OCI-LY7 (cell line): ENCODE results near the gene DMRTC2. TPM values are rescaled to one million over a fixed set of nuclear protein-coding genes. Genes with fewer than 3 reads are reported as not detected.

ENCODE experiments used
- BruUV-seq: library from RNA; stranded (reverse); fragments of 400-500 nt; replicated peaks from 2 replicates; lab custom pipeline; 2021; lab: Mats Ljungman, UMichigan
- CTCF ChIA-PET: fragments of 300-600 bp; sonication (Branson Sonifier 250); formaldehyde crosslinking; loops from one replicate; lab custom pipeline; 2022; ENCODE audit warnings: antibody characterized with exemption; ENCODE audit not compliant: unreplicated experiment; lab: Charles Lee
- POLR2A ChIA-PET: fragments of 300-600 bp; sonication (Branson Sonifier 250); formaldehyde crosslinking; loops from one replicate; lab custom pipeline; 2022; ENCODE audit warnings: antibody characterized with exemption; lab: Charles Lee
- DNase-seq: peaks from one replicate; pipeline ENCODE4 v3.0.0-alpha.2; 2015; ENCODE audit warnings: low spot score
- H2AFZ ChIP-seq: fragments of 200-600 bp; sonication (generic), shearing (Covaris generic); 2 replicates; pipeline ENCODE4 v1.6.1; 2014; ENCODE audit warnings: mild to moderate bottlenecking, antibody characterized with exemption, low read length, moderate library complexity
- H3K27ac ChIP-seq: fragments of 200-600 bp; sonication (generic); 2 replicates; pipeline ENCODE4 v1.5.1; 2014; ENCODE audit warnings: mixed run types, low read depth, mild to moderate bottlenecking, moderate library complexity, low read length, inconsistent platforms; ENCODE audit not compliant: poor library complexity, severe bottlenecking
- H3K36me3 ChIP-seq: fragments of 200-600 bp; sonication (generic); 2 replicates; pipeline ENCODE4 v1.6.1; 2014; ENCODE audit warnings: mild to moderate bottlenecking, antibody characterized with exemption, low read length, moderate library complexity, mixed read lengths; ENCODE audit not compliant: insufficient read depth
- H3K4me1 ChIP-seq: fragments of 200-600 bp; sonication (generic); 2 replicates; pipeline ENCODE4 v1.5.1; 2014; ENCODE audit warnings: mild to moderate bottlenecking, low read length; ENCODE audit not compliant: insufficient read depth, poor library complexity, severe bottlenecking
- H3K4me2 ChIP-seq: fragments of 200-600 bp; sonication (generic); 2 replicates; pipeline ENCODE4 v1.6.1; 2014; ENCODE audit warnings: mild to moderate bottlenecking, low read length
- H3K4me3 ChIP-seq: fragments of 200-600 bp; sonication (generic); 2 replicates; pipeline ENCODE4 v1.5.1; 2014; ENCODE audit warnings: mild to moderate bottlenecking, low read depth, low read length; ENCODE audit not compliant: poor library complexity, severe bottlenecking
- H3K79me2 ChIP-seq: fragments of 200-600 bp; sonication (generic); 2 replicates; pipeline ENCODE4 v1.6.1; 2016; ENCODE audit warnings: low read depth, mild to moderate bottlenecking, low read length, moderate library complexity, mixed read lengths; ENCODE audit not compliant: insufficient read depth
- H3K9me2 ChIP-seq: fragments of 200-600 bp; sonication (generic); 2 replicates; pipeline ENCODE4 v1.6.1; 2016; ENCODE audit warnings: mild to moderate bottlenecking, low read length, mixed read lengths; ENCODE audit not compliant: insufficient read depth
- H3K9me3 ChIP-seq: fragments of 200-600 bp; sonication (generic); 2 replicates; pipeline ENCODE4 v1.6.1; 2014; ENCODE audit warnings: mild to moderate bottlenecking, mixed run types, low read length, mixed read lengths
- H4K20me1 ChIP-seq: fragments of 200-600 bp; sonication (generic); 2 replicates; pipeline ENCODE4 v1.6.1; 2014; ENCODE audit warnings: mild to moderate bottlenecking, antibody characterized with exemption, low read length, moderate library complexity, mixed read lengths; ENCODE audit not compliant: insufficient read depth
- EZH2phosphoT487 ChIP-seq: fragments of 200-600 bp; sonication (generic); IDR thresholded peaks from 2 replicates; pipeline ENCODE4 v1.6.1; 2018; ENCODE audit warnings: low read depth, borderline replicate concordance, mild to moderate bottlenecking, mixed run types, antibody characterized with exemption, low read length, moderate library complexity, mixed read lengths
- intact Hi-C: fragments of 100-400 bp; cut with micrococcal nuclease; formaldehyde crosslinking; loops from one replicate; pipeline ENCODE4 v1.10.0; 2022; ENCODE audit not compliant: unreplicated experiment
- total RNA-seq, 2 experiments: library from RNA; depleted of rRNA in 1 of 2; stranded (reverse); fragments of >200 nt in 1 of 2; shearing (Covaris generic) in 1 of 2; gene quantifications; 2 replicates each; pipeline ENCODE4 v1.2.3, GENCODE V29; 2014 to 2022
- TF ChIP-seq, protein P1 (sequence below): fragments of 200-600 bp; sonication (generic); conservative IDR thresholded peaks from 2 replicates; pipeline ENCODE4 v1.5.1; 2014; ENCODE audit warnings: mild to moderate bottlenecking, antibody characterized with exemption, low read length, moderate library complexity, mixed read lengths

DMRTC2 gene
- total RNA-seq, 2 experiments from 2014 or later, result not detected

DNA sequence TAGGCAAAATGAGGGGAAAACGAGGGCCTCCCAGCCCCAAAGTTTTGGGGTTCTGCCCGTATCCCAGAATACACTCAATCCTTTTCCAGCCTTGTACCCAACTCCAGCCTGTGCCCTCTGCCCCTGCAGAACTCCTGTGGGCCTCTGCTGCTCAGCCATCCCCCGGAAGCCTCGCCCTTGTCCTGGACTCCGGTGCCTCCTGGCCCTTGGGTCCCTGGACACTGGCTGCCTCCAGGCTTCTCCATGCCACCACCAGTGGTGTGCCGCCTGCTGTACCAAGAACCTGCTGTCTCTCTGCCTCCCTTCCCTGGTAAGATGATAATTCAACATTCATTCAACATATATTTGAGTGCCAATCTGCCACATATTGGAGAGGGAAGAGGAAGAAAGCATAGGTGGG, 3.8 kb downstream of the DMRTC2 start:
- intact Hi-C loops, result no loop called here
- no peak for DNase-seq
- Histone ChIP-seq H3K4me3 (no peak overlapping the region), H4K20me1 (no peaks in the 10 kb centered on the region), H3K79me2 (no peaks in the 10 kb centered on the region), H2AFZ (no peak overlapping the region), H3K36me3 (no peaks in the 10 kb centered on the region), H3K9me3 (no peaks in the 10 kb centered on the region), H3K27ac (no peak overlapping the region), H3K4me2 (no peak overlapping the region), H3K4me1 (no peaks in the 10 kb centered on the region), H3K9me2 (no peaks in the 10 kb centered on the region)
- ChIA-PET CTCF (no interaction called here), POLR2A (no interaction called here)
- BruUV-seq, result no TSS peak
- no peak for TF ChIP-seq EZH2phosphoT487
- TF ChIP-seq, protein P1, sequence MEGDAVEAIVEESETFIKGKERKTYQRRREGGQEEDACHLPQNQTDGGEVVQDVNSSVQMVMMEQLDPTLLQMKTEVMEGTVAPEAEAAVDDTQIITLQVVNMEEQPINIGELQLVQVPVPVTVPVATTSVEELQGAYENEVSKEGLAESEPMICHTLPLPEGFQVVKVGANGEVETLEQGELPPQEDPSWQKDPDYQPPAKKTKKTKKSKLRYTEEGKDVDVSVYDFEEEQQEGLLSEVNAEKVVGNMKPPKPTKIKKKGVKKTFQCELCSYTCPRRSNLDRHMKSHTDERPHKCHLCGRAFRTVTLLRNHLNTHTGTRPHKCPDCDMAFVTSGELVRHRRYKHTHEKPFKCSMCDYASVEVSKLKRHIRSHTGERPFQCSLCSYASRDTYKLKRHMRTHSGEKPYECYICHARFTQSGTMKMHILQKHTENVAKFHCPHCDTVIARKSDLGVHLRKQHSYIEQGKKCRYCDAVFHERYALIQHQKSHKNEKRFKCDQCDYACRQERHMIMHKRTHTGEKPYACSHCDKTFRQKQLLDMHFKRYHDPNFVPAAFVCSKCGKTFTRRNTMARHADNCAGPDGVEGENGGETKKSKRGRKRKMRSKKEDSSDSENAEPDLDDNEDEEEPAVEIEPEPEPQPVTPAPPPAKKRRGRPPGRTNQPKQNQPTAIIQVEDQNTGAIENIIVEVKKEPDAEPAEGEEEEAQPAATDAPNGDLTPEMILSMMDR, result no peak

DNA sequence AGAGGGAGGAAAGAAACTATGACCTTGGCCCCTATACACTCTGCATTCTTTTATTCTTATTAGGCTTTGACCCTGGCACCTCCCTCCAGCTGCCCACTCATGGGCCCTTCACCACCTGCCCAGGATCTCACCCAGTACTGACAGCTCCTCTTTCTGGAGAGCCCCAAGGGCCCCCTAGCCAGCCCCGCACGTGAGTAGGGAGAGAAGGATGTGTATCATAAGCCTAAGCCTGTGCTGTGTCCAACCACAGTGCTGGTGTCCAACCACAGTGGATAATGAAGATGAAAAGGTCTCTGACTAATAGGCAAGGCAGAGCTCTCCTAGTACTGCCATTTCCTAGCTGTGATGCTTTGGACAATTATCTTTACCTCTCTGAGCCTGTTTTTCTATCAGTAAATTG, 4.2 kb downstream of the DMRTC2 start:
- Histone ChIP-seq H3K4me2 (no peak overlapping the region), H2AFZ (no peak overlapping the region), H3K9me2 (no peaks in the 10 kb centered on the region), H3K4me1 (no peaks in the 10 kb centered on the region), H3K79me2 (no peaks in the 10 kb centered on the region), H3K4me3 (no peak overlapping the region), H3K27ac (no peak overlapping the region), H3K36me3 (no peaks in the 10 kb centered on the region), H4K20me1 (no peaks in the 10 kb centered on the region), H3K9me3 (no peaks in the 10 kb centered on the region)
- no peak for TF ChIP-seq EZH2phosphoT487
- TF ChIP-seq, protein P1, result no peak
- POLR2A ChIA-PET, result interaction anchor here (1.3 kb wide), 1 partner anchor 10 kb away, joined by 3 read pairs; no protein-coding TSS in a partner anchor
- intact Hi-C loops, result no loop called here
- no peak for DNase-seq
- no TSS peak for BruUV-seq
- CTCF ChIA-PET, result no interaction called here

DNA sequence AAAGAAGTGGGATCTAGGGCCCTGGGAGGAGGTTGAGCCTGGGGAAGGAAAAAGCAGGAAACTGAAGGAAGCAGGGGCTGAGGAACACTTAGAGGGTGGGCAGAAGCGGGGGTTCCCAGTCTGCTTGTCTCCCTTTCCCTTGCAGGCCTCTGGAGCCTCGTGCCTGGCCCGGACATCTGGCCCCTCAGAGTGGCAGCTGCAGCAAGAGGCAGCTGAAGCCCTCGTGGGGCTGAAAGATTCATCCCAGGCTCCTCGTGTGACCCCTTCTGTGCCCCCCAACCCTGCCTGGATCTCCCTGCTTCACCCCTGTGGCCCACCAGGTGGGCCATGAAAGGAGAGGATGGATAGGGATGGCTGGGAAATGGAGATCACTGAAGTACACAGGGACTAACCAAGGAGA, 5.5 kb downstream of the DMRTC2 start:
- CTCF ChIA-PET, result no interaction called here
- POLR2A ChIA-PET, result interaction anchor here (1.3 kb wide), 1 partner anchor 9 kb away, joined by 3 read pairs; no protein-coding TSS in a partner anchor
- H3K4me1 ChIP-seq, result no peaks in the 10 kb centered on the region

More for the DNA sequence above, 5.5 kb downstream of the DMRTC2 start:
- intact Hi-C loops, result no loop called here
- TF ChIP-seq, protein P1, result no peak
- TF ChIP-seq EZH2phosphoT487, result no peak
- Histone ChIP-seq H3K9me2 (no peaks in the 10 kb centered on the region), H3K36me3 (no peaks in the 10 kb centered on the region), H3K4me2 (no peak overlapping the region), H4K20me1 (no peaks in the 10 kb centered on the region), H3K4me3 (no peak overlapping the region), H3K9me3 (no peaks in the 10 kb centered on the region), H3K79me2 (no peaks in the 10 kb centered on the region), H3K27ac (no peak overlapping the region), H2AFZ (no peak overlapping the region)
- DNase-seq, result no peak
- BruUV-seq, result no TSS peak
